Stimulated activated CD4-positive, alpha-beta T cell treated with anti-CD3 and anti-CD28 coated beads, Interleukin-12 subunit alpha, Interleukin-12 subunit beta, amount 100 ng/mL, for 4 hours (primary cell): ENCODE measurements around the gene AAR2.

Source experiments
- DNase-seq: peaks from one replicate; pipeline ENCODE4 v3.0.0-alpha.2; 2020

AAR2 gene

GRCh38 chr20:36285746-36286447, 49.6 kb downstream of the AAR2 start:
- DNase-seq: no peak

- no peak for DNase-seq
Measured at GRCh38 chr20:36297656-36298055, 61.4 kb downstream of the AAR2 start.

- no peak for DNase-seq
Measured at GRCh38 chr20:36298061-36298460, 61.8 kb downstream of the AAR2 start.

GRCh38 chr20:36298795-36299339, 62.6 kb downstream of the AAR2 start:
- no peak for DNase-seq

GRCh38 chr20:36299459-36299858, 63.2 kb downstream of the AAR2 start:
- DNase-seq: no peak

- DNase-seq: no peak
Measured at GRCh38 chr20:36301359-36302119, 65.3 kb downstream of the AAR2 start.

GRCh38 chr20:36303020-36303595, 66.8 kb downstream of the AAR2 start:
- DNase-seq: no peak

- DNase-seq: no peak
Measured at GRCh38 chr20:36303831-36304230, 67.6 kb downstream of the AAR2 start.

GRCh38 chr20:36304786-36305495, 68.7 kb downstream of the AAR2 start:
- no peak for DNase-seq

GRCh38 chr20:36305602-36306551, 69.6 kb downstream of the AAR2 start, which contains the start of gene DLGAP4:
TSS of gene DLGAP4 (plus strand) at chr20:36306339. CDS start at chr20:36431718, 125,379 bp downstream.
- no peak for DNase-seq
